HFFc6 (cell line): ENCODE data around the gene USP12. TPM values are rescaled to one million over a fixed set of nuclear protein-coding genes. Genes with fewer than 3 reads are reported as not detected.

Experiments
- DNase-seq: peaks from one replicate; pipeline ENCODE4 v3.0.0-alpha.2; 2018
- H3K27ac Mint-ChIP-seq: 2 replicates; pipeline ENCODE4 v1.8.0; 2020; ENCODE audit warnings: mild to moderate bottlenecking, mixed read lengths
- H3K27me3 Mint-ChIP-seq: 2 replicates; pipeline ENCODE4 v1.8.0; 2021; ENCODE audit warnings: mild to moderate bottlenecking, moderate library complexity, mixed read lengths; ENCODE audit not compliant: insufficient read depth
- H3K36me3 Mint-ChIP-seq: 2 replicates; pipeline ENCODE4 v1.8.0; 2021; ENCODE audit warnings: low read depth, mixed read lengths
- H3K4me1 Mint-ChIP-seq: 2 replicates; pipeline ENCODE4 v1.8.0; 2020; ENCODE audit warnings: low read depth, mixed read lengths
- H3K4me3 Mint-ChIP-seq: 2 replicates; pipeline ENCODE4 v1.8.0; 2020; ENCODE audit warnings: mild to moderate bottlenecking, moderate library complexity, mixed read lengths
- H3K9me3 Mint-ChIP-seq: 2 replicates; pipeline ENCODE4 v1.8.0; 2020; ENCODE audit warnings: mild to moderate bottlenecking, mixed read lengths
- total RNA-seq, 6 experiments: library from RNA; stranded (reverse); fragmentation: NEBNext Ultra II Directional; extraction: Animal tissue kit (Norgen Biotek cat#: 25700); gene quantifications; 2 replicates in 1 of 6; 3 replicates in 5 of 6; pipeline ENCODE4 v1.2.3, GENCODE V29; 2021
- TF ChIP-seq, protein P1 (sequence below): fragments of 200-600 bp; sonication (generic); IDR thresholded peaks from 2 replicates; pipeline ENCODE4 v1.5.0; 2021; ENCODE audit warnings: antibody characterized with exemption, mild to moderate bottlenecking

The USP12 gene
- total RNA-seq, 6 experiments from 2014 or later = 20.0 to 25.2 (median 22.7) TPM

GRCh38 chr13:27183561-27184147 is 12.0 kb upstream of the USP12 start:
- Mint-ChIP-seq H3K36me3 (no peaks in the 10 kb centered on the region), H3K4me3 (peak overlapping the region; percentile 80), H3K9me3 (no peaks in the 10 kb centered on the region), H3K27me3 (no peaks in the 10 kb centered on the region; the same call in 1 of the 2 replicates), H3K27ac (peak overlapping the region; percentile 89), H3K4me1 (peaks cover 29% of the 10 kb centered on the region)
- TF ChIP-seq, protein P1, sequence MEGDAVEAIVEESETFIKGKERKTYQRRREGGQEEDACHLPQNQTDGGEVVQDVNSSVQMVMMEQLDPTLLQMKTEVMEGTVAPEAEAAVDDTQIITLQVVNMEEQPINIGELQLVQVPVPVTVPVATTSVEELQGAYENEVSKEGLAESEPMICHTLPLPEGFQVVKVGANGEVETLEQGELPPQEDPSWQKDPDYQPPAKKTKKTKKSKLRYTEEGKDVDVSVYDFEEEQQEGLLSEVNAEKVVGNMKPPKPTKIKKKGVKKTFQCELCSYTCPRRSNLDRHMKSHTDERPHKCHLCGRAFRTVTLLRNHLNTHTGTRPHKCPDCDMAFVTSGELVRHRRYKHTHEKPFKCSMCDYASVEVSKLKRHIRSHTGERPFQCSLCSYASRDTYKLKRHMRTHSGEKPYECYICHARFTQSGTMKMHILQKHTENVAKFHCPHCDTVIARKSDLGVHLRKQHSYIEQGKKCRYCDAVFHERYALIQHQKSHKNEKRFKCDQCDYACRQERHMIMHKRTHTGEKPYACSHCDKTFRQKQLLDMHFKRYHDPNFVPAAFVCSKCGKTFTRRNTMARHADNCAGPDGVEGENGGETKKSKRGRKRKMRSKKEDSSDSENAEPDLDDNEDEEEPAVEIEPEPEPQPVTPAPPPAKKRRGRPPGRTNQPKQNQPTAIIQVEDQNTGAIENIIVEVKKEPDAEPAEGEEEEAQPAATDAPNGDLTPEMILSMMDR = no peak
- peak; percentile 27 for DNase-seq

GRCh38 chr13:27182844-27183497 is 11.4 kb upstream of the USP12 start:
- Mint-ChIP-seq H3K27me3 (no peaks in the 10 kb centered on the region; the same call in 1 of the 2 replicates), H3K4me1 (peaks cover 29% of the 10 kb centered on the region), H3K27ac (peak overlapping the region; percentile 89), H3K9me3 (no peaks in the 10 kb centered on the region), H3K36me3 (no peaks in the 10 kb centered on the region), H3K4me3 (peak overlapping the region; percentile 80)
- DNase-seq = peak; percentile 96
- TF ChIP-seq, protein P1 = no peak

DNA sequence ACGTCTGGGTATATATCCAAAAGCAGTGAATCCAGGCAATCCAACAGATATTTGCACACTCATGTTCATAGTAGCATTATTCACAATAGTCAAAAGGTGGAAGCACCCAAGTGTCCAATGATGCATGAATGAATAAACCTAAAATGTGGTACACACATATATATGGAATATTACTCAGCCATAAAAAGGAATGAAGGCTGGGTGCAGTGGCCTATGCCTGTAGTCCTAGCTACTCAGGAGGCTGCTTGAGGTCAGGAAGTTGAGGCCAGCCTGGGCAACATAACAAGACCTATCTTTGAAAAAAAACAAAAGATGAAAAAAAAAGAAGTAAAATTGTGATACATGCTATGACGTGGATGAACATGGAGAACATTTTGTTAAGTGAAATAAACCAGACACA is 10.4 kb upstream of the USP12 start:
- H3K27ac Mint-ChIP-seq = peak overlapping the region; percentile 52
- H3K4me3 Mint-ChIP-seq = peak overlapping the region; percentile 26; the same call in 1 of the 2 replicates
- no peaks in the 10 kb centered on the region; the same call in 1 of the 2 replicates for H3K27me3 Mint-ChIP-seq
- peaks cover 29% of the 10 kb centered on the region for H3K4me1 Mint-ChIP-seq
- no peak for DNase-seq
- TF ChIP-seq, protein P1 = no peak
- no peaks in the 10 kb centered on the region for H3K36me3 Mint-ChIP-seq
- H3K9me3 Mint-ChIP-seq = no peaks in the 10 kb centered on the region

DNA sequence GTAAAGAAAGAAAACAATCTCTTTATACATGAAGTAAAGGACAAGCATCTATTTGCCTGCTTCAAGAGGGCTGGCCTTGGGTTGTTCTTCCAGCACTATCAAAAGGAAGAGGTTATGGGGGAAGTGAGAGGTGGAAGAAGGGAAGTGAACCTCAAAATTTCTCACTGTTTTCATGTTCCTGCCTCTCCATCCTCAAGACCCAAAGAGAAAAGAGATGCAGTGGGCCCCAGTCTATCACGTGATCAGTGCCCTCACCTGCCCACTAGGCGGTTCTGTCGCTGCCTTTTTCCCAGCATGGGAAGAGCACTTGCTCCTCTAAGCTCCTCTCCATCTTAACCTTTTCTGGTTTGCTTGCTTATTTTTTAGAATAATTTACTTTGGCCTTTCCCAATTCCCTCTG is 6.2 kb upstream of the USP12 start:
- DNase-seq = no peak
- no peak overlapping the region for H3K4me3 Mint-ChIP-seq
- H3K4me1 Mint-ChIP-seq = peaks cover 26% of the 10 kb centered on the region
- H3K36me3 Mint-ChIP-seq = no peaks in the 10 kb centered on the region
- no peak overlapping the region for H3K27ac Mint-ChIP-seq
- H3K27me3 Mint-ChIP-seq = no peaks in the 10 kb centered on the region; the same call in 1 of the 2 replicates
- TF ChIP-seq, protein P1 = peak; percentile 28; the same call in 1 of the 2 replicates
- H3K9me3 Mint-ChIP-seq = no peaks in the 10 kb centered on the region

GRCh38 chr13:27176470-27177410 is 5.1 kb upstream of the USP12 start:
- Mint-ChIP-seq H3K36me3 (no peaks in the 10 kb centered on the region), H3K4me1 (peaks cover 25% of the 10 kb centered on the region), H3K9me3 (no peaks in the 10 kb centered on the region), H3K4me3 (no peak overlapping the region), H3K27me3 (no peaks in the 10 kb centered on the region; the same call in 1 of the 2 replicates), H3K27ac (no peak overlapping the region)
- TF ChIP-seq, protein P1 = no peak
- no peak for DNase-seq
